ENCODE results near the gene ACTN3.

ACTN3 gene

GRCh38 chr11:66545701-66546367, 869 bp upstream of the ACTN3 start, which contains the start of gene ZDHHC24:
ZDHHC24 (minus strand) TSS chr11:66546048; CDS start chr11:66546003, 45 bp downstream.
- H3K4me3 ChIP-seq (ENCODE audit: low read length), result peak within 1 kb of the TSS; percentile 74
- DNase-seq (ENCODE audit: low read depth), result peak; percentile 97
- TF ChIP-seq, protein P1, sequence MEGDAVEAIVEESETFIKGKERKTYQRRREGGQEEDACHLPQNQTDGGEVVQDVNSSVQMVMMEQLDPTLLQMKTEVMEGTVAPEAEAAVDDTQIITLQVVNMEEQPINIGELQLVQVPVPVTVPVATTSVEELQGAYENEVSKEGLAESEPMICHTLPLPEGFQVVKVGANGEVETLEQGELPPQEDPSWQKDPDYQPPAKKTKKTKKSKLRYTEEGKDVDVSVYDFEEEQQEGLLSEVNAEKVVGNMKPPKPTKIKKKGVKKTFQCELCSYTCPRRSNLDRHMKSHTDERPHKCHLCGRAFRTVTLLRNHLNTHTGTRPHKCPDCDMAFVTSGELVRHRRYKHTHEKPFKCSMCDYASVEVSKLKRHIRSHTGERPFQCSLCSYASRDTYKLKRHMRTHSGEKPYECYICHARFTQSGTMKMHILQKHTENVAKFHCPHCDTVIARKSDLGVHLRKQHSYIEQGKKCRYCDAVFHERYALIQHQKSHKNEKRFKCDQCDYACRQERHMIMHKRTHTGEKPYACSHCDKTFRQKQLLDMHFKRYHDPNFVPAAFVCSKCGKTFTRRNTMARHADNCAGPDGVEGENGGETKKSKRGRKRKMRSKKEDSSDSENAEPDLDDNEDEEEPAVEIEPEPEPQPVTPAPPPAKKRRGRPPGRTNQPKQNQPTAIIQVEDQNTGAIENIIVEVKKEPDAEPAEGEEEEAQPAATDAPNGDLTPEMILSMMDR (conservative IDR thresholded peaks at IDR 0.05; ENCODE audit: low read length), result no peak

- DNase-seq (ENCODE audit: low read depth), result no peak
- TF ChIP-seq, protein P1 (conservative IDR thresholded peaks at IDR 0.05; ENCODE audit: low read length), result no peak
- no peak overlapping the region for H3K4me3 ChIP-seq (ENCODE audit: low read length)
Observed at GRCh38 chr11:66546966-66547661, 411 bp downstream of the ACTN3 start.

DNA sequence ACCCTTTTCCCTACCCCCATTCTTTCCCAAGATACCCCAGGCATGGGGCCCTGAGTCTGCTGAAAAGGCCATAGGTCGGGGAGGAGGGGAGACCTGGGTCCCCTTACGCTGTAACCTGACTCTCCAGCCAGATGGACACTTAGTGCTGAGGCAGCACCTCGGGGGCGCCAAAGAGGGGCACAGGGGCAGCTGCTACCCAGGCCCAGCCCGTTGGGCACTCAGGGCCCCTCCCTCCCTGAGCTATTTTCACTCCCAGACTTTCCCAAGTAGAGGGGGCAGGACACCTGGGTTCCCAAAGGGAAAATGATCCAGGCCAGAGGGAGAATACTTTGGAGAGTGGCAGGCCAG, 933 bp downstream of the ACTN3 start:
- TF ChIP-seq, protein P1 (conservative IDR thresholded peaks at IDR 0.05; ENCODE audit: low read length), result no peak
- no peak for DNase-seq (ENCODE audit: low read depth)
- no peak overlapping the region for H3K4me3 ChIP-seq (ENCODE audit: low read length)

DNA sequence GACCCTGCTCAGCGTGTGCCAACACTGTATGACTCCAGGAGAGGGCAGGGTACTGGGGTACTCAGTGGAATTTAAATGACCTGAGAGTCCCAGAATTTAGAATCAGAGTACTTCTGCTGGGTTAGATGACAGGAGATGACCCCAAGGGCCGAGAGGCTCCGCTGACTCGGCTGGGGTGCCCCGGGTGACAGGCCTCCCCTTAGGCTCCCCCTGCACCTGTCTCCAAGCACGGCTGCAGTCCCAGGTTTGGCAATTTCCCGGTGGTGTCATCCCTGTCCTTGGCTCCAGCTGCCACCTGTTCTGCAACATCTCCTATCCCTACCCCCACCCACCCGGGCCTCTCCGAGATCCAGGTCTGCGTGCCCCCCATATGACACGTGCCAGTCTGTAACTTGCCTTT, 1.3 kb downstream of the ACTN3 start:
- no peak overlapping the region for H3K4me3 ChIP-seq (ENCODE audit: low read length)
- no peak for DNase-seq (ENCODE audit: low read depth)
- TF ChIP-seq, protein P1 (conservative IDR thresholded peaks at IDR 0.05; ENCODE audit: low read length), result no peak

GRCh38 chr11:66548774-66549630, 2.3 kb downstream of the ACTN3 start:
- TF ChIP-seq, protein P1 (conservative IDR thresholded peaks at IDR 0.05; ENCODE audit: low read length), result no peak

GRCh38 chr11:66549696-66550095, 3.0 kb downstream of the ACTN3 start:
- no peak for DNase-seq (ENCODE audit: low read depth)
- TF ChIP-seq, protein P1 (conservative IDR thresholded peaks at IDR 0.05; ENCODE audit: low read length), result no peak
- no peak overlapping the region for H3K4me3 ChIP-seq (ENCODE audit: low read length)

More at GRCh38 chr11:66548774-66549630, 2.3 kb downstream of the ACTN3 start:
- H3K4me3 ChIP-seq (ENCODE audit: low read length), result no peak overlapping the region
- no peak for DNase-seq (ENCODE audit: low read depth)
